A673 (cell line): ENCODE results near the gene PSMA7. TPM values are rescaled to one million over a fixed set of nuclear protein-coding genes. Genes with fewer than 3 reads are reported as not detected.

Experiments used
- BruUV-seq: library from RNA; stranded (reverse); fragments of 400-500 nt; replicated peaks from 2 replicates; lab custom pipeline; 2021; lab: Mats Ljungman, UMichigan
- CTCF ChIA-PET: fragments of 300-600 bp; sonication (Branson Sonifier 250); formaldehyde crosslinking; loops from one replicate; lab custom pipeline; 2022; ENCODE audit warnings: antibody characterized with exemption; lab: Charles Lee
- POLR2A ChIA-PET: fragments of 300-600 bp; sonication (Branson Sonifier 250); formaldehyde crosslinking; loops from one replicate; lab custom pipeline; 2022; ENCODE audit warnings: antibody characterized with exemption; ENCODE audit not compliant: low non-redundant PET; lab: Charles Lee
- DNase-seq: peaks from one replicate; pipeline ENCODE4 v3.0.0-alpha.2; 2015; ENCODE audit warnings: low spot score
- H3K27ac ChIP-seq: fragments of 200-600 bp; sonication (generic); 2 replicates; pipeline ENCODE4 v1.5.1; 2016; ENCODE audit warnings: mixed run types, low read depth, mild to moderate bottlenecking, mixed read lengths, antibody characterized with exemption, low read length; ENCODE audit not compliant: poor library complexity, severe bottlenecking
- H3K27me3 ChIP-seq: fragments of 200-600 bp; sonication (generic); replicated peaks from 2 replicates; pipeline ENCODE4 v1.6.1; 2017; ENCODE audit warnings: mixed run types, low read depth, mild to moderate bottlenecking, mixed read lengths, antibody characterized with exemption, low read length; ENCODE audit not compliant: insufficient read depth, poor library complexity
- H3K36me3 ChIP-seq: fragments of 200-600 bp; sonication (generic); 2 replicates; pipeline ENCODE4 v1.6.1; 2016; ENCODE audit warnings: mixed run types, mild to moderate bottlenecking, mixed read lengths, antibody characterized with exemption, low read length; ENCODE audit not compliant: insufficient read depth, poor library complexity, severe bottlenecking
- H3K4me1 ChIP-seq: fragments of 200-600 bp; sonication (generic); 2 replicates; pipeline ENCODE4 v1.6.1; 2017; ENCODE audit warnings: mixed run types, mild to moderate bottlenecking, mixed read lengths, antibody characterized with exemption, low read length; ENCODE audit not compliant: insufficient read depth, poor library complexity, severe bottlenecking
- H3K4me3 ChIP-seq: fragments of 200-600 bp; sonication (generic); 2 replicates; pipeline ENCODE4 v1.5.1; 2016; ENCODE audit warnings: low read depth, mixed run types, mild to moderate bottlenecking, mixed read lengths, low read length; ENCODE audit not compliant: poor library complexity, severe bottlenecking
- H3K9me3 ChIP-seq: fragments of 200-600 bp; sonication (generic); 2 replicates; pipeline ENCODE4 v1.6.1; 2016; ENCODE audit warnings: mixed run types, low read depth, mild to moderate bottlenecking, mixed read lengths, antibody characterized with exemption, low read length; ENCODE audit not compliant: poor library complexity, severe bottlenecking
- CTCF ChIP-seq: fragments of 300-800, 200-600 bp; sonication (generic); conservative IDR thresholded peaks from 2 replicates; pipeline ENCODE4 v1.5.1; 2017; ENCODE audit warnings: low read depth, mild to moderate bottlenecking, antibody characterized with exemption, low read length, moderate library complexity, mixed read lengths
- EZH2 ChIP-seq: fragments of 200-600 bp; sonication (generic); IDR thresholded peaks from 2 replicates; pipeline ENCODE4 v1.6.1; 2017; ENCODE audit warnings: borderline replicate concordance, low read depth, mild to moderate bottlenecking, mixed read lengths, antibody characterized with exemption, low read length; ENCODE audit not compliant: poor library complexity, severe bottlenecking
- intact Hi-C: fragments of 100-400 bp; cut with micrococcal nuclease; formaldehyde crosslinking; loops from one replicate; pipeline ENCODE4 v1.10.0; 2022; ENCODE audit not compliant: unreplicated experiment
- total RNA-seq: library from RNA; stranded (reverse); gene quantifications from 2 replicates; pipeline ENCODE4 v1.2.3, GENCODE V29; 2021

The PSMA7 gene
- total RNA-seq, 1 experiment from 2014 or later: 593 TPM

- intact Hi-C loops: no loop called here
- POLR2A ChIA-PET: no interaction called here
Observed at GRCh38 chr20:62183426-62184142, 40.4 kb upstream of the PSMA7 start.

DNA sequence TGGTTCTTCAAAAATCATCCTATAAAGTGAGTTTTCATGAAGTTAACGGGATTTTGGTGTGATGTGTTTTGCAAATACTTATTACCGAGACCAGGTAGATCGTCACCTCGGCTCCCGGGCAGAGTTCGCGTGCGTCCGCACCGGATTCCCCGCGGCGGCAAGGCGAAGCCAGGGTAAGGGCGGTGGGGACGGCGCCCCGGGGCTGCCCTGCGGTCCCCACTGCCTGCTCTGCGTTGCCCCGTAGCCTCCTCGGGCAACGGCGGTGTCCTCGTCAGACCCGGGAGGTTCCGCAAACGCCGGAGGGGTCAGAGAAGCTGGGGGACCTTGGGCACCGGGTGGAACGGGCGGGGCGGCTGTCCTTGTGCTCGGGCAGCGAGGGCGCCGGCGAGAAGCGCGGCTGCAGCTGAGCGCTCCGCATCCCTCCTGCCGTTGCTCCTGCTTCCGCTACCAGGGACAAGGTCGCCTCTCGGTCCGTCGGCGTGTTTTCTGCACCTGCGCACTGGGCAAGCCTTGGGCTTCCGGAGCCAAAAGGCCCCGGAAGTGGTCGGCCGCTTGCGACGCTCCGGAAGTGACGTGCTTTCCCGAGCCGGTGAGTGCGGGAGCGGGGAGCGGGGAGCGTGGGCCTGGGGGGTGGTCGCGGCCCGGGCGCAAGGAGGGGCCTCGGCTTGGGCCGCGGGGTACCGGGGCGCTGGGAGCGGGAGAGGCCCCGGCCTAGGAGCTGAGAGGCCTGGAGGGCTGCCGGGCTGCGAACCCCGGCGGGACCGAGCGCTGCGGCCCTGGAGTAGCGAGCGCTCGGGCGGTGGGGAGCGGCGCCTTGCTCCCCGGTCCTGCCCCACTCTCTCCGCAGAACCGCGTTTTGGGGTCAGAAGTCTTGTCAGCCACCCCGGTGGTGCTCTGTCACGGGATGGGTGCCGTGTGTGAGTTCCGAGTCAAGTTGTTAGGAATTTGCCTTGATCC is 39.6 kb upstream of the PSMA7 start, which contains the start of gene MTG2:
Gene MTG2, plus strand, starts transcription at position 560 of the 957 bp plus-strand sequence. CDS start 10,393 bp downstream, outside the sequence.
- TSS peak; percentile 88 for BruUV-seq
- Histone ChIP-seq H3K27me3 (no peaks in the 10 kb centered on the region), H3K9me3 (no peaks in the 10 kb centered on the region), H3K27ac (peak within 1 kb of the TSS; percentile 92), H3K4me1 (peaks cover 4% of the 10 kb centered on the region), H3K36me3 (peaks cover 10% of the 10 kb centered on the region), H3K4me3 (peak within 1 kb of the TSS; percentile 72)
- CTCF ChIA-PET: no interaction called here
- TF ChIP-seq CTCF (no peak), EZH2 (no peak)
- DNase-seq: peak; percentile 98
- intact Hi-C loops: no loop called here
- POLR2A ChIA-PET: interaction anchor here (0.6 kb wide), 1 partner anchor 446 kb away, joined by 9 read pairs; no protein-coding TSS in a partner anchor

More at GRCh38 chr20:62183426-62184142, 40.4 kb upstream of the PSMA7 start:
- CTCF ChIA-PET: no interaction called here
- peak overlapping the region; percentile 72 for H3K4me3 ChIP-seq
- no peaks in the 10 kb centered on the region for H3K9me3 ChIP-seq
- peaks cover 10% of the 10 kb centered on the region for H3K36me3 ChIP-seq
- H3K27ac ChIP-seq: peak overlapping the region; percentile 92
- DNase-seq: no peak
- no peaks in the 10 kb centered on the region for H3K27me3 ChIP-seq
- no TSS peak for BruUV-seq
- TF ChIP-seq CTCF (no peak), EZH2 (no peak)
- H3K4me1 ChIP-seq: peaks cover 4% of the 10 kb centered on the region

- BruUV-seq: no TSS peak
- Histone ChIP-seq H3K4me3 (peak overlapping the region; percentile 72), H3K4me1 (peaks cover 4% of the 10 kb centered on the region), H3K36me3 (peaks cover 10% of the 10 kb centered on the region), H3K27me3 (no peaks in the 10 kb centered on the region), H3K9me3 (no peaks in the 10 kb centered on the region), H3K27ac (no peak overlapping the region)
- CTCF ChIA-PET: no interaction called here
- TF ChIP-seq CTCF (no peak), EZH2 (no peak)
- intact Hi-C loops: no loop called here
- POLR2A ChIA-PET: no interaction called here
- no peak for DNase-seq
Observed at GRCh38 chr20:62181808-62182207, 38.6 kb upstream of the PSMA7 start.
